ENCODE results near the gene YTHDC1.

YTHDC1 gene

GRCh38 chr4:68360231-68360968 lies 10.5 kb upstream of the YTHDC1 start:
- Histone ChIP-seq H3K9me3 (ENCODE audit: insufficient read depth, low read depth, low read length) (no peaks in the 10 kb centered on the region), H2AFZ (ENCODE audit: low read length) (no peak overlapping the region), H3K9me2 (replicated peaks; ENCODE audit: low read depth, low read length) (no peaks in the 10 kb centered on the region), H3K79me2 (ENCODE audit: insufficient read depth, low read length) (no peaks in the 10 kb centered on the region), H3F3A (ENCODE audit: low read depth) (no peaks in the 10 kb centered on the region), H3K36me3 (ENCODE audit: insufficient read depth, low read length) (no peaks in the 10 kb centered on the region), H3K27me3 (ENCODE audit: insufficient read depth, low read length, poor library complexity, severe bottlenecking) (peaks cover 11% of the 10 kb centered on the region), H3K4me2 (ENCODE audit: low read depth, low read length, poor library complexity, severe bottlenecking) (no peak overlapping the region), H4K20me1 (ENCODE audit: insufficient read depth, low read length, poor library complexity, severe bottlenecking) (no peaks in the 10 kb centered on the region), H3K9ac (ENCODE audit: low read depth, low read length, poor library complexity, severe bottlenecking) (no peak overlapping the region), H3K4me1 (ENCODE audit: insufficient read depth, low read length, poor library complexity, severe bottlenecking) (no peaks in the 10 kb centered on the region), H3K4me3 (ENCODE audit: low read length, poor library complexity, severe bottlenecking) (no peak overlapping the region)
- no peak for TF ChIP-seq CTCF (conservative IDR thresholded peaks at IDR 0.05; ENCODE audit: low read length)
- TF ChIP-seq EZH2phosphoT487 (IDR thresholded peaks at IDR 0.05; ENCODE audit: borderline replicate concordance): no peak

DNA sequence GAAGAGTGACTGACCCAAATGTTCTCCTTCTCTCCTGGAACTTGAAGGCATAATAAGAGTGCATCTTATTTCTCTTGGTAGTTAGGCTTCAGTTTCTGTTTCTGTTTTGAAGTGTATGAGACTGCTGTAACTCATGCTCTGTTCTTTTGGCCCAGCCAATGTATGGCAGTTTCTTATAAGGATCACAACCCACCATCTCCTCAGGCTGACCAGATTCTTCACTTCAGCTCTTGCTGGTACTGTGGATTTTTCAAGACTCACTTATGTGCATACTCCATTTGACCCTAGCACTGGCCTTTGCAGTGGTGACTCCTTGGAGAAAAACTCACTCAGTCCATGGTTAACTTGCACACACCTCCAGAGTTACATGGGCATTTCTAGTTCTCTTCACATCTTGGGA lies 9.6 kb upstream of the YTHDC1 start:
- Histone ChIP-seq H3K9me2 (replicated peaks; ENCODE audit: low read depth, low read length) (no peaks in the 10 kb centered on the region), H4K20me1 (ENCODE audit: insufficient read depth, low read length, poor library complexity, severe bottlenecking) (no peaks in the 10 kb centered on the region), H3K4me3 (ENCODE audit: low read length, poor library complexity, severe bottlenecking) (no peak overlapping the region), H3K36me3 (ENCODE audit: insufficient read depth, low read length) (no peaks in the 10 kb centered on the region), H3F3A (ENCODE audit: low read depth) (no peaks in the 10 kb centered on the region), H3K79me2 (ENCODE audit: insufficient read depth, low read length) (no peaks in the 10 kb centered on the region), H3K4me2 (ENCODE audit: low read depth, low read length, poor library complexity, severe bottlenecking) (peak overlapping the region; percentile 11), H3K9ac (ENCODE audit: low read depth, low read length, poor library complexity, severe bottlenecking) (no peak overlapping the region), H2AFZ (ENCODE audit: low read length) (peak overlapping the region; percentile 92), H3K4me1 (ENCODE audit: insufficient read depth, low read length, poor library complexity, severe bottlenecking) (no peaks in the 10 kb centered on the region), H3K9me3 (ENCODE audit: insufficient read depth, low read depth, low read length) (no peaks in the 10 kb centered on the region), H3K27me3 (ENCODE audit: insufficient read depth, low read length, poor library complexity, severe bottlenecking) (peaks cover 20% of the 10 kb centered on the region)
- TF ChIP-seq EZH2phosphoT487 (IDR thresholded peaks at IDR 0.05; ENCODE audit: borderline replicate concordance): no peak
- no peak for TF ChIP-seq CTCF (conservative IDR thresholded peaks at IDR 0.05; ENCODE audit: low read length)

- Histone ChIP-seq H3K4me3 (ENCODE audit: low read length, poor library complexity, severe bottlenecking) (no peak overlapping the region), H3F3A (ENCODE audit: low read depth) (no peaks in the 10 kb centered on the region), H3K9me2 (replicated peaks; ENCODE audit: low read depth, low read length) (no peaks in the 10 kb centered on the region), H3K79me2 (ENCODE audit: insufficient read depth, low read length) (no peaks in the 10 kb centered on the region), H2AFZ (ENCODE audit: low read length) (peak overlapping the region; percentile 92), H3K36me3 (ENCODE audit: insufficient read depth, low read length) (no peaks in the 10 kb centered on the region), H3K27me3 (ENCODE audit: insufficient read depth, low read length, poor library complexity, severe bottlenecking) (peaks cover 25% of the 10 kb centered on the region), H3K9me3 (ENCODE audit: insufficient read depth, low read depth, low read length) (no peaks in the 10 kb centered on the region), H3K4me1 (ENCODE audit: insufficient read depth, low read length, poor library complexity, severe bottlenecking) (no peaks in the 10 kb centered on the region), H3K4me2 (ENCODE audit: low read depth, low read length, poor library complexity, severe bottlenecking) (peak overlapping the region; percentile 11), H3K9ac (ENCODE audit: low read depth, low read length, poor library complexity, severe bottlenecking) (no peak overlapping the region), H4K20me1 (ENCODE audit: insufficient read depth, low read length, poor library complexity, severe bottlenecking) (no peaks in the 10 kb centered on the region)
- TF ChIP-seq EZH2phosphoT487 (IDR thresholded peaks at IDR 0.05; ENCODE audit: borderline replicate concordance): no peak
- TF ChIP-seq CTCF (conservative IDR thresholded peaks at IDR 0.05; ENCODE audit: low read length): no peak
Observed at GRCh38 chr4:68358988-68359387, 9.1 kb upstream of the YTHDC1 start.

Data from Loucy (cell line).